GM12878 (cell line): Measurements from ENCODE around the gene USP36. TPM values are rescaled to one million over a fixed set of nuclear protein-coding genes. Genes with fewer than 3 reads are reported as not detected.

ENCODE experiments used
- ATAC-seq: fragments of 200-7000 bp; cut with Tn5 transposase; 3 replicates; pipeline ENCODE4 v1.9.1; 2020; ENCODE audit warnings: mild to moderate bottlenecking, moderate library complexity
- BruUV-seq: library from RNA; stranded (reverse); fragments of 400-500 nt; replicated peaks from 2 replicates; lab custom pipeline; 2021; lab: Mats Ljungman, UMichigan
- CTCF ChIA-PET: fragments of 300-600 bp; sonication (Branson Sonifier 250); formaldehyde crosslinking; extraction: SDS; loops from one replicate; lab custom pipeline; 2021; ENCODE audit warnings: inconsistent platforms; lab: Yijun Ruan, JAX
- POLR2A ChIA-PET: fragments of 350-600 bp; formaldehyde crosslinking; extraction: SDS; loops from one replicate; lab custom pipeline; 2021; ENCODE audit warnings: inconsistent platforms; lab: Charles Lee
- RAD21 ChIA-PET: fragments of 300-600 bp; sonication (Branson Sonifier 250); formaldehyde crosslinking; loops from one replicate; lab custom pipeline; 2023; ENCODE audit warnings: antibody characterized with exemption; ENCODE audit not compliant: unreplicated experiment; lab: Charles Lee
- SMC1A ChIA-PET: fragments of 300-600 bp; sonication (Branson Sonifier 250); formaldehyde crosslinking; loops from one replicate; lab custom pipeline; 2023; ENCODE audit not compliant: unreplicated experiment, uncharacterized antibody; lab: Charles Lee
- DNase-seq: peaks from one replicate; pipeline ENCODE4 v3.0.0-alpha.2; 2011; ENCODE audit warnings: low read depth, low spot score
- FAIRE-seq: peaks from 3 replicates; lab custom pipeline; 2011; peaks lifted over from hg19 to GRCh38; lab: Jason Lieb, UNC
- H2AFZ ChIP-seq: 2 replicates; pipeline ENCODE4 v1.6.0; 2011; ENCODE audit warnings: low read depth, low read length, control low read depth; ENCODE audit not compliant: control insufficient read depth
- H3K27ac ChIP-seq: 2 replicates; pipeline ENCODE4 v1.5.1; 2011; ENCODE audit warnings: control low read depth; ENCODE audit not compliant: control insufficient read depth, insufficient read depth
- H3K27me3 ChIP-seq, 2 experiments: replicated peaks in 1 of 2; 2 replicates each; pipeline versions ENCODE4 v1.6.0 to v1.6.1; 2011; ENCODE audit warnings: low read length in 1 of 2; ENCODE audit not compliant: control insufficient read depth in 2 of 2, insufficient read depth in 2 of 2
- H3K36me3 ChIP-seq, 2 experiments: 2 replicates each; pipeline ENCODE4 v1.5.1; 2011; ENCODE audit warnings: low read length in 1 of 2; ENCODE audit not compliant: control insufficient read depth in 2 of 2, insufficient read depth in 2 of 2
- H3K4me1 ChIP-seq: 2 replicates; pipeline ENCODE4 v1.6.1; 2011; ENCODE audit warnings: mild to moderate bottlenecking, low read length, moderate library complexity, mixed read lengths; ENCODE audit not compliant: control insufficient read depth, insufficient read depth
- H3K4me2 ChIP-seq: 2 replicates; pipeline ENCODE4 v1.6.0; 2011; ENCODE audit warnings: control low read depth; ENCODE audit not compliant: control insufficient read depth, insufficient read depth
- H3K4me3 ChIP-seq: fragments of 200-600 bp; sonication (generic); 2 replicates; pipeline ENCODE4 v1.5.1; 2016
- H3K79me2 ChIP-seq: 2 replicates; pipeline ENCODE4 v1.6.0; 2011; ENCODE audit warnings: low read length; ENCODE audit not compliant: control insufficient read depth, insufficient read depth
- H3K9ac ChIP-seq: 2 replicates; pipeline ENCODE4 v1.8.0; 2011; ENCODE audit warnings: low read length, control low read depth, mixed read lengths; ENCODE audit not compliant: control insufficient read depth, insufficient read depth
- H3K9me3 ChIP-seq: replicated peaks from 3 replicates; pipeline ENCODE4 v1.5.1; 2011; ENCODE audit warnings: mild to moderate bottlenecking, low read length; ENCODE audit not compliant: control insufficient read depth, insufficient read depth
- H4K20me1 ChIP-seq: 2 replicates; pipeline ENCODE4 v1.6.0; 2011; ENCODE audit not compliant: control insufficient read depth, insufficient read depth
- ASH2L ChIP-seq: fragments of 300-600, 200-600 bp; sonication (generic); IDR thresholded peaks from 2 replicates; pipeline ENCODE4 v1.6.1; 2017; ENCODE audit warnings: low read depth, mild to moderate bottlenecking, borderline replicate concordance
- FOS ChIP-seq: IDR thresholded peaks from 3 replicates; pipeline ENCODE4 v1.6.1; 2011; ENCODE audit warnings: borderline replicate concordance; ENCODE audit not compliant: insufficient read length; ENCODE audit errors: extremely low read depth
- POU2F2 ChIP-seq: IDR thresholded peaks from 3 replicates; pipeline ENCODE4 v1.6.1; 2011; ENCODE audit warnings: low read depth, mild to moderate bottlenecking, low read length, borderline replicate concordance
- SKIL ChIP-seq: fragments of 450-650 bp; IDR thresholded peaks from 2 replicates; pipeline ENCODE4 v1.6.1; 2017; ENCODE audit warnings: mild to moderate bottlenecking, low read depth, inconsistent platforms; ENCODE audit not compliant: poor library complexity, severe bottlenecking
- SREBF1 ChIP-seq: IDR thresholded peaks from 2 replicates; pipeline ENCODE4 v1.6.1; 2012; ENCODE audit warnings: mild to moderate bottlenecking, low read length
- SRF ChIP-seq, 2 experiments: IDR thresholded peaks; 2 replicates each; pipeline ENCODE4 v1.6.1; 2011; ENCODE audit warnings: low read depth in 2 of 2, low read length in 2 of 2, mild to moderate bottlenecking in 1 of 2, moderate library complexity in 1 of 2
- WGBS: methylation state at CpG from one replicate; pipeline ENCODE4 v1.1.6; 2016; ENCODE audit warnings: low lambda C conversion rate; ENCODE audit not compliant: insufficient replicate concordance, insufficient coverage; ENCODE audit errors: missing lambda C conversion rate; 5-methylcytosine and 5-hydroxymethylcytosine counted together
- in situ Hi-C: fragments of 300-500 bp; cut with MboI; formaldehyde crosslinking; loops from 9 replicates; pipeline ENCODE4 v1.14.3; 2018; ENCODE audit warnings: mixed read lengths
- intact Hi-C: fragments of 100-400 bp; cut with micrococcal nuclease; formaldehyde crosslinking; loops from one replicate; pipeline ENCODE4 v1.14.2; 2022; ENCODE audit not compliant: unreplicated experiment
- polyA plus RNA-seq, 11 experiments: library from polyadenylated mRNA; depleted of rRNA in 4 of 11; unstranded in 6 of 11; stranded (reverse) in 5 of 11; fragments of >200 nt; fragmentation: Nextera tagmentation in 4 of 11; fragmentation: Illumina TruSeq in 1 of 11; extraction: Ambion mirVana in 4 of 11; extraction: Trizol in 1 of 11; gene quantifications; 1 replicate in 1 of 11; 2 replicates in 10 of 11; pipeline versions ENCODE4 v1.2.1 to v1.2.3, GENCODE V29; 2011 to 2016; ENCODE audit warnings: inconsistent platforms in 2 of 11, missing spikeins in 2 of 11, low read depth in 1 of 11
- total RNA-seq, 4 experiments: library from RNA; depleted of rRNA in 3 of 4; stranded (reverse); fragments of >200 nt in 3 of 4; fragmentation: Illumina TruSeq in 1 of 4; extraction: Trizol in 1 of 4; gene quantifications; 2 replicates each; pipeline versions ENCODE4 v1.2.1 to v1.2.3, GENCODE V29; 2013 to 2021

The USP36 gene
- total and polyA plus RNA-seq, 10 of the 15 experiments (the other 5 are each of a cell fraction or from before 2014, with no cell fraction given): 7.2 to 65.7 (median 33.6) TPM

- Histone ChIP-seq H3K9me3 (no peaks in the 10 kb centered on the region), H3K36me3 (peaks cover 10 to 21% of the 10 kb centered on the region in 2 experiments; a peak in 3 of 4 replicates), H3K27ac (no peak overlapping the region), H3K79me2 (no peaks in the 10 kb centered on the region), H3K4me3 (no peak overlapping the region)
- FAIRE-seq: no peak
- SMC1A ChIA-PET: no interaction called here
- POLR2A ChIA-PET: no interaction called here
- intact Hi-C loops: no loop called here
- ATAC-seq: no peak
- TF ChIP-seq SKIL (no peak), SREBF1 (no peak), FOS (no peak), SRF (IDR thresholded peaks at IDR 0.05; ENCODE audit: low read depth in 2 of 2, low read length in 2 of 2) (no peak), ASH2L (no peak), POU2F2 (no peak)
- TF ChIP-seq, all 136 proteins: peak for 0
- H3K27me3 ChIP-seq: no peaks in the 10 kb centered on the region
- H3K4me2 ChIP-seq: no peak overlapping the region
- WGBS: 89% methylated on average over 6 of the region's 6 CpGs
- in situ Hi-C loops: no loop called here
- H3K9ac ChIP-seq: no peak overlapping the region
- H2AFZ ChIP-seq: no peak overlapping the region
- BruUV-seq: no TSS peak
- no peaks in the 10 kb centered on the region for H3K4me1 ChIP-seq
- no peaks in the 10 kb centered on the region for H4K20me1 ChIP-seq
- RAD21 ChIA-PET: no interaction called here
- DNase-seq: no peak
- CTCF ChIA-PET: no interaction called here
Measured at GRCh38 chr17:78793968-78794367, 46.6 kb downstream of the USP36 start.
